Breast epithelium (tissue), 4 donors: ENCODE measurements around the gene SAC3D1. TPM values are rescaled to one million over a fixed set of nuclear protein-coding genes. Genes with fewer than 3 reads are reported as not detected.
A peak's percentile ranks its signal among the peaks of the same experiment; 100 is the strongest.

Source experiments
- DNase-seq, 2 donors: peaks; one replicate each; pipeline ENCODE4 v3.0.0-alpha.2; 2019; ENCODE audit warnings: low spot score in 2 of 2
- H3K27ac ChIP-seq, 2 donors: fragments of 200-600 bp; sonication (generic) in 1 of 2; one replicate each; pipeline ENCODE4 v1.5.1; 2016 to 2019; ENCODE audit warnings: mild to moderate bottlenecking in 1 of 2
- H3K27me3 ChIP-seq, 2 donors: fragments of 200-600 bp; sonication (generic) in 1 of 2; one replicate each; pipeline versions ENCODE4 v1.5.1 to v1.6.0; 2017 to 2019; ENCODE audit warnings: control low read depth in 1 of 2, mild to moderate bottlenecking in 1 of 2
- H3K36me3 ChIP-seq: fragments of 200-600 bp; one replicate; pipeline ENCODE4 v1.5.1; 2019
- H3K4me1 ChIP-seq, 2 donors: fragments of 200-600 bp; sonication (generic); one replicate each; pipeline ENCODE4 v1.5.1; 2016 to 2019; ENCODE audit warnings: control low read depth in 1 of 2
- H3K4me3 ChIP-seq, 3 donors: fragments of 200-600 bp; sonication (generic); 1 replicate in 2 of 3; 2 replicates in 1 of 3; pipeline ENCODE4 v1.5.1; 2016 to 2019; ENCODE audit warnings: mild to moderate bottlenecking in 3 of 3, moderate library complexity in 2 of 3
- H3K9me3 ChIP-seq, 2 donors: fragments of 200-600 bp; sonication (generic) in 1 of 2; one replicate each; pipeline ENCODE4 v1.5.1; 2016 to 2019; ENCODE audit warnings: control low read depth in 1 of 2
- POLR2A ChIP-seq: fragments of 450-650 bp; IDR thresholded peaks from one replicate; pipeline ENCODE4 v1.6.1; 2016; ENCODE audit warnings: antibody characterized with exemption, mild to moderate bottlenecking, moderate library complexity
- POLR2AphosphoS5 ChIP-seq, 3 donors: sonication (generic); formaldehyde crosslinking; IDR thresholded peaks; one replicate each; pipeline ENCODE4 v1.6.1; 2017; ENCODE audit warnings: antibody characterized with exemption in 3 of 3
- intact Hi-C: fragments of 100-400 bp; cut with DNase I; formaldehyde crosslinking; loops from one replicate; pipeline ENCODE4 v1.15.1; 2023; ENCODE audit warnings: low total_unique reads
- total RNA-seq, 3 donors: library from RNA; depleted of rRNA; stranded (reverse); fragments of >200 nt; gene quantifications; one replicate each; pipeline ENCODE4 v1.1.0, GENCODE V29; 2016
- TF ChIP-seq, protein P1 (sequence below), 3 donors: fragments of 450-650 bp; IDR thresholded peaks; one replicate each; pipeline ENCODE4 v1.5.1; 2016 to 2017; ENCODE audit warnings: antibody characterized with exemption in 3 of 3, mild to moderate bottlenecking in 3 of 3, moderate library complexity in 3 of 3

The SAC3D1 gene
- total RNA-seq, 3 donors from 2014 or later, result 7.5 to 9.2 (median 7.5) TPM

DNA sequence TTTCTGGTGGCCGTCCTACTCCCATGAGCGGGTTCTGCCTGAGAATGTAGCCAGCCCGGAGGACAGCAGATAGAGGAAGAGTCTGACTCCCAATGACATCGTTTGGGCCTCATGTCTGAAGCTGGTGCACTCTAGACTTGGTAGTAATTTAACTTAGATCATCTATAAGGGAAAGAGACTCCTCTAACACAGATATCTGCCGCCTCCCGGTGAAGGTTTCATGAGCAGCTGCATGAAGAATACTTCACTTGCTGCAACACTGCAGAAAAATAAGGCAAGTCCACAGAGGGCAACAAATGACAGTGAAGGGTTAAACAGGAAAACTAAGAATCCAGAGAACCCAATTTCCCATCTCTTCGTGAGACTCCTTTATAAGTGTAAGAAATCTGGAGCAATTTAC is 33.0 kb upstream of the SAC3D1 start:
- no peak overlapping the region for H3K4me3 ChIP-seq
- H3K27ac ChIP-seq, result no peak overlapping the region
- intact Hi-C loops, result no loop called here
- no peak for DNase-seq
- TF ChIP-seq POLR2A (no peak), POLR2AphosphoS5 (IDR thresholded peaks at IDR 0.05) (no peak)
- TF ChIP-seq, protein P1, sequence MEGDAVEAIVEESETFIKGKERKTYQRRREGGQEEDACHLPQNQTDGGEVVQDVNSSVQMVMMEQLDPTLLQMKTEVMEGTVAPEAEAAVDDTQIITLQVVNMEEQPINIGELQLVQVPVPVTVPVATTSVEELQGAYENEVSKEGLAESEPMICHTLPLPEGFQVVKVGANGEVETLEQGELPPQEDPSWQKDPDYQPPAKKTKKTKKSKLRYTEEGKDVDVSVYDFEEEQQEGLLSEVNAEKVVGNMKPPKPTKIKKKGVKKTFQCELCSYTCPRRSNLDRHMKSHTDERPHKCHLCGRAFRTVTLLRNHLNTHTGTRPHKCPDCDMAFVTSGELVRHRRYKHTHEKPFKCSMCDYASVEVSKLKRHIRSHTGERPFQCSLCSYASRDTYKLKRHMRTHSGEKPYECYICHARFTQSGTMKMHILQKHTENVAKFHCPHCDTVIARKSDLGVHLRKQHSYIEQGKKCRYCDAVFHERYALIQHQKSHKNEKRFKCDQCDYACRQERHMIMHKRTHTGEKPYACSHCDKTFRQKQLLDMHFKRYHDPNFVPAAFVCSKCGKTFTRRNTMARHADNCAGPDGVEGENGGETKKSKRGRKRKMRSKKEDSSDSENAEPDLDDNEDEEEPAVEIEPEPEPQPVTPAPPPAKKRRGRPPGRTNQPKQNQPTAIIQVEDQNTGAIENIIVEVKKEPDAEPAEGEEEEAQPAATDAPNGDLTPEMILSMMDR (IDR thresholded peaks at IDR 0.05), result no peak
- H3K9me3 ChIP-seq, result no peaks in the 10 kb centered on the region
- no peaks in the 10 kb centered on the region for H3K4me1 ChIP-seq
- H3K27me3 ChIP-seq, result no peaks in the 10 kb centered on the region
- H3K36me3 ChIP-seq, result no peaks in the 10 kb centered on the region

DNA sequence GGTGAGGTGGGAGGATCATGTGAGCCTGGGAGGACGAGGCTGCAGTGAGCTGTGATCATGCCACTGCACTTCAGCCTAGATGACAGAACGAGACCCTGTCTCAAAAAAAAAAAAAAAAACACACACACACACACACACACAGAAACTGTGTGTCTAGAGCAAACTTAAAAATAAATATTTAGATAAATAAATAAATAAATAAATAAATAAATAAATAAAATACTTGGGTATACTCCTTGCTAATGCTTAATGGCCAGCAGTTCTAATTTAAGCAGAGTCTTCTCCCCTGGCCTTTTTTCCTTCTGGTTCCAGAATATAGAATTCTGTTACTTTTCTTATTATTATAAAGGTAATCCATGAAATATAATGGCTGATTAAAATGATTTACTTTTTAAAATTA is 32.1 kb upstream of the SAC3D1 start:
- TF ChIP-seq POLR2AphosphoS5 (IDR thresholded peaks at IDR 0.05) (no peak), POLR2A (no peak)
- TF ChIP-seq, protein P1 (IDR thresholded peaks at IDR 0.05), result no peak
- Histone ChIP-seq H3K36me3 (no peaks in the 10 kb centered on the region), H3K4me1 (no peaks in the 10 kb centered on the region), H3K9me3 (no peaks in the 10 kb centered on the region), H3K27me3 (no peaks in the 10 kb centered on the region), H3K27ac (no peak overlapping the region), H3K4me3 (no peak overlapping the region)
- DNase-seq, result no peak
- intact Hi-C loops, result no loop called here

DNA sequence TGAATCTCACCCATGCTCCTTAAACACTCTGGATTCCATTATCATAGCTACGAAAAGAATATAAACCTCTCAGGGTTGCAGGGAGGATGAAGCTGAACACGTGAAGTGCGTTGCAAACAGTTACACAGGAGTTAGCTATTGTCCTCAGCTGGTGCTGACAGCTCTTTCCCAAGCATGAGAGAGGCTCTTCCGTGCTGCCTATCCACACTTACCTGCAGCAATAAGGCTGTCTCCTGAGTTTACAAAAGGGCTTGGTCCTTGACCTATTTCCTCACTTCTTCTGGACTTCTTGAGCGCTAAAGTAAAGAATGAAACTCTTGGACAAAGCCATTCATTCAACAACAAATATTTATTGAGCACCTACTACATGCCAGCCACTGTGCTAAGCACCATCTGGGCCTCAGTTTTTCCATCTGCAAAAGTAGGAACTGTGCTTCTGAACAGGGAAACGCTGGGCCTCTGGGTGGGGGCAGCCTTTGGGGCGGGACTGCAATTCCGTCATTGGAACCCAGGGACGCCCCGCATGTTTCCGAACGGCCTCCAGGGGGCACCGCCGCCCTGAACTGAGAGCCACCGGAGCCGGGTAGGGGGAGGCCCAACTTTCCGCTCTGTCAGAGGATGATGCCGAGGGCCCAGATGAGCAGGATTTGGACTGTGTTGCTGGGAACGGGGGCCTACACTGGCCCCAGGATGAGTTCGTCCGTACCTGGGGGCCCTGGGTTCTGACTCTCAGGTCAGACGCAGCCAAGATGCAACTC is 27.7 kb upstream of the SAC3D1 start:
- DNase-seq, result peak; percentile 86 to 90
- intact Hi-C loops, result loop anchor here (10.0 kb wide), 1 partner anchor 159 kb away; no protein-coding TSS in a partner anchor
- Histone ChIP-seq H3K4me1 (no peaks in the 10 kb centered on the region), H3K27ac (peak overlapping the region; percentile 96 to 98), H3K27me3 (no peaks in the 10 kb centered on the region), H3K36me3 (no peaks in the 10 kb centered on the region), H3K9me3 (no peaks in the 10 kb centered on the region), H3K4me3 (peak overlapping the region; percentile 68 to 85 (median 84))
- TF ChIP-seq POLR2AphosphoS5 (IDR thresholded peaks at IDR 0.05), result peak in 2 of 3 donors; percentile 28 to 47
- TF ChIP-seq POLR2A, result peak; percentile 20
- TF ChIP-seq, protein P1 (IDR thresholded peaks at IDR 0.05), result peak; percentile 79 to 93 (median 88)

DNA sequence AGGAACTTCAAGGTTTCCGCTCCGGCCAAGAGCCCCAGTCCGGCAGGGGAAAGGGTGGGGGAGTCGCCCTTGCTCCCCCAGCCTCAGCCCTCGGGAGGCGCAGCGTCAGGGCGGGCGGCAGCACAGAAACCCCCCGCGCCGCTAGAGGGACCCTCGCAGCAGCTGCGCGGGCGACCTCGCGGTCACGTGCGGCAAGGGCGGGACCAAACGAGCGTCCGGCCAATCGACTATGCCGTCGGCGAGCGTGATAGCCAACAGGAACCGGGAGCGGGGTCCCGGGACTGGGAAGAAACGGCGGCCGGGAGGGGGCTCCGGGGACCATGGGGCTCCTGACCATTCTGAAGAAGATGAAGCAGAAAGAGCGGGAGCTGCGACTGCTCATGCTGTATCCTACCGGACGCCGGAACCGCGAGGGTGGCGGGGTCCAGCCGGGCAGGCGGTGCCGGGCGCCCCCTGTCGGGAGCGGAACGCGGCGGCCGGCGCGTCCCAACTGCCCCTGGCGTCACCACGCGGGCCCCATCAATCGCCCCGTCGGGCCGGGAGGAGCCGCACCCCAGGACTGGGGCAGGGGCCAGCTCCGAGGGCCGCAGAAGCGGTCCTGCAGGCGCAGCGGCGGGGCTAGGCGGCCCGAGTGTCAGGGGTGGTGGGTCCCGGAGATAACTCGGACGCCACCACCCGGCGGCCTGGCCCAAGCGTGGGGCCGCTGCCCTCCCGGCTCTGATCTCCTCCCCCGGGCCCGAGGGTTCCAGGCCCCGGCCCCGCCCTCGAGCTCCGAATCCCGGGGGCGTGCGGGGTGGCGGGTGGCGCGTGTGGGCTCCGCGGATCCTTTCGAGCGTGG is 26.9 kb upstream of the SAC3D1 start, which contains the start of gene ARL2:
ARL2 (plus strand) TSS at position 273 of the 838 bp plus-strand sequence; CDS start at position 321, 48 bp downstream.
- no peaks in the 10 kb centered on the region for H3K27me3 ChIP-seq
- no peaks in the 10 kb centered on the region for H3K4me1 ChIP-seq
- no peaks in the 10 kb centered on the region for H3K36me3 ChIP-seq
- H3K9me3 ChIP-seq, result no peaks in the 10 kb centered on the region
- H3K27ac ChIP-seq, result peak within 1 kb of the TSS; percentile 96 to 98
- no peak for TF ChIP-seq POLR2A
- TF ChIP-seq, protein P1 (IDR thresholded peaks at IDR 0.05), result peak; percentile 67 to 89 (median 78)
- peak in 2 of 3 donors; percentile 16 to 20 for TF ChIP-seq POLR2AphosphoS5 (IDR thresholded peaks at IDR 0.05)
- intact Hi-C loops, result loop anchor here (10.0 kb wide), 1 partner anchor 159 kb away; no protein-coding TSS in a partner anchor
- peak; percentile 80 to 81 for DNase-seq
- H3K4me3 ChIP-seq, result peak within 1 kb of the TSS; percentile 68 to 85 (median 84)
